ENCODE results near the gene RPL27A. TPM values are rescaled to one million over a fixed set of nuclear protein-coding genes. Genes with fewer than 3 reads are reported as not detected.
A peak's percentile ranks its signal among the peaks of the same experiment; 100 is the strongest.

The RPL27A gene
- total and polyA plus RNA-seq, 2 donors from 2014 or later = 664 to 2,260 TPM

GRCh38 chr11:8732748-8733241 is 50.2 kb downstream of the RPL27A start:
- peaks cover 0 to 3% (median 0%) of the 10 kb centered on the region in 3 donors for H3K36me3 ChIP-seq (ENCODE audit: control insufficient read depth in 2 of 3, insufficient read depth in 3 of 3, low read length in 3 of 3)
- no peak for TF ChIP-seq CTCF (IDR thresholded peaks at IDR 0.05; ENCODE audit: borderline replicate concordance, extremely low read depth, insufficient read depth)
- intact Hi-C loops (cut with DNase I) = no loop called here
- FAIRE-seq = no peak
- H3K4me3 ChIP-seq (ENCODE audit: low read length in 3 of 3) = no peak overlapping the region
- DNase-seq = peak in 1 of 5 donors; percentile 86
- peaks cover 0 to 9% (median 0%) of the 10 kb centered on the region in 3 donors for H3K4me1 ChIP-seq (ENCODE audit: control insufficient read depth in 2 of 3, insufficient read depth in 2 of 3, low read depth in 1 of 3, low read length in 3 of 3)
- H3K9ac ChIP-seq (ENCODE audit: low read length in 3 of 3) = no peak overlapping the region
- peak overlapping the region; percentile 0 to 45 for H3K27ac ChIP-seq (ENCODE audit: low read depth in 2 of 2, low read length in 2 of 2)
- H3K9me3 ChIP-seq (ENCODE audit: control insufficient read depth in 2 of 3, insufficient read depth in 1 of 3, low read length in 3 of 3) = no peaks in the 10 kb centered on the region
- H3K27me3 ChIP-seq (ENCODE audit: control insufficient read depth, insufficient read depth, low read length) = no peaks in the 10 kb centered on the region

GRCh38 chr11:8733852-8734251 is 51.3 kb downstream of the RPL27A start:
- no peak for DNase-seq
- Histone ChIP-seq H3K27me3 (ENCODE audit: control insufficient read depth, insufficient read depth, low read length) (no peaks in the 10 kb centered on the region), H3K4me3 (ENCODE audit: low read length in 3 of 3) (no peak overlapping the region), H3K4me1 (ENCODE audit: control insufficient read depth in 2 of 3, insufficient read depth in 2 of 3, low read depth in 1 of 3, low read length in 3 of 3) (peaks cover 0 to 9% (median 0%) of the 10 kb centered on the region in 3 donors), H3K27ac (ENCODE audit: low read depth in 2 of 2, low read length in 2 of 2) (no peak overlapping the region), H3K36me3 (ENCODE audit: control insufficient read depth in 2 of 3, insufficient read depth in 3 of 3, low read length in 3 of 3) (peaks cover 0 to 3% (median 0%) of the 10 kb centered on the region in 3 donors), H3K9ac (ENCODE audit: low read length in 3 of 3) (no peak overlapping the region), H3K9me3 (ENCODE audit: control insufficient read depth in 2 of 3, insufficient read depth in 1 of 3, low read length in 3 of 3) (no peaks in the 10 kb centered on the region)
- FAIRE-seq = no peak
- no peak for TF ChIP-seq CTCF (IDR thresholded peaks at IDR 0.05; ENCODE audit: borderline replicate concordance, extremely low read depth, insufficient read depth)
- intact Hi-C loops (cut with DNase I) = no loop called here

- no peak for TF ChIP-seq CTCF (IDR thresholded peaks at IDR 0.05; ENCODE audit: borderline replicate concordance, extremely low read depth, insufficient read depth)
- Histone ChIP-seq H3K4me1 (ENCODE audit: control insufficient read depth in 2 of 3, insufficient read depth in 2 of 3, low read depth in 1 of 3, low read length in 3 of 3) (peaks cover 0 to 9% (median 0%) of the 10 kb centered on the region in 3 donors), H3K9ac (ENCODE audit: low read length in 3 of 3) (no peak overlapping the region), H3K36me3 (ENCODE audit: control insufficient read depth in 2 of 3, insufficient read depth in 3 of 3, low read length in 3 of 3) (no peaks in the 10 kb centered on the region), H3K27ac (ENCODE audit: low read depth in 2 of 2, low read length in 2 of 2) (no peak overlapping the region), H3K4me3 (ENCODE audit: low read length in 3 of 3) (no peak overlapping the region), H3K27me3 (ENCODE audit: control insufficient read depth, insufficient read depth, low read length) (no peaks in the 10 kb centered on the region), H3K9me3 (ENCODE audit: control insufficient read depth in 2 of 3, insufficient read depth in 1 of 3, low read length in 3 of 3) (no peaks in the 10 kb centered on the region)
- FAIRE-seq (no peak), DNase-seq (no peak)
- intact Hi-C loops (cut with DNase I) = no loop called here
Observed at GRCh38 chr11:8735094-8735493, 52.5 kb downstream of the RPL27A start.

- TF ChIP-seq CTCF (IDR thresholded peaks at IDR 0.05; ENCODE audit: borderline replicate concordance, extremely low read depth, insufficient read depth) = no peak
- FAIRE-seq (no peak), DNase-seq (no peak)
- Histone ChIP-seq H3K27ac (ENCODE audit: low read depth in 2 of 2, low read length in 2 of 2) (no peak overlapping the region), H3K9me3 (ENCODE audit: control insufficient read depth in 2 of 3, insufficient read depth in 1 of 3, low read length in 3 of 3) (no peaks in the 10 kb centered on the region), H3K4me1 (ENCODE audit: control insufficient read depth in 2 of 3, insufficient read depth in 2 of 3, low read depth in 1 of 3, low read length in 3 of 3) (no peaks in the 10 kb centered on the region), H3K27me3 (ENCODE audit: control insufficient read depth, insufficient read depth, low read length) (no peaks in the 10 kb centered on the region), H3K4me3 (ENCODE audit: low read length in 3 of 3) (no peak overlapping the region), H3K36me3 (ENCODE audit: control insufficient read depth in 2 of 3, insufficient read depth in 3 of 3, low read length in 3 of 3) (no peaks in the 10 kb centered on the region), H3K9ac (ENCODE audit: low read length in 3 of 3) (no peak overlapping the region)
- intact Hi-C loops (cut with DNase I) = no loop called here
Observed at GRCh38 chr11:8739309-8739793, 56.8 kb downstream of the RPL27A start.
